BE2C (cell line): Measurements from ENCODE around the gene PAQR6.

Source experiments
- DNase-seq: peaks from one replicate; pipeline ENCODE4 v3.0.0-alpha.2; 2020
- H3K27me3 ChIP-seq: fragments of 250-450 bp; sonication (Bioruptor Pico); 2 replicates; pipeline ENCODE4 v1.5.1; 2020; ENCODE audit warnings: mild to moderate bottlenecking
- H3K36me3 ChIP-seq: fragments of 250-450 bp; sonication (Bioruptor Pico); 2 replicates; pipeline ENCODE4 v1.5.1; 2020; ENCODE audit warnings: mild to moderate bottlenecking
- H3K4me1 ChIP-seq: fragments of 250-450 bp; sonication (Bioruptor Pico); 2 replicates; pipeline ENCODE4 v1.5.1; 2020
- H3K4me3 ChIP-seq: 2 replicates; pipeline ENCODE4 v1.5.1; 2011; ENCODE audit warnings: low read depth, low read length
- H3K9me3 ChIP-seq: fragments of 250-450 bp; sonication (Bioruptor Pico); 2 replicates; pipeline ENCODE4 v1.5.1; 2020
- TF ChIP-seq, protein P1 (sequence below): IDR thresholded peaks from 2 replicates; pipeline ENCODE4 v1.5.1; 2012; ENCODE audit warnings: mild to moderate bottlenecking, low read depth, low read length

PAQR6 gene

GRCh38 chr1:156233426-156234127, 14.3 kb downstream of the PAQR6 start:
- TF ChIP-seq, protein P1, sequence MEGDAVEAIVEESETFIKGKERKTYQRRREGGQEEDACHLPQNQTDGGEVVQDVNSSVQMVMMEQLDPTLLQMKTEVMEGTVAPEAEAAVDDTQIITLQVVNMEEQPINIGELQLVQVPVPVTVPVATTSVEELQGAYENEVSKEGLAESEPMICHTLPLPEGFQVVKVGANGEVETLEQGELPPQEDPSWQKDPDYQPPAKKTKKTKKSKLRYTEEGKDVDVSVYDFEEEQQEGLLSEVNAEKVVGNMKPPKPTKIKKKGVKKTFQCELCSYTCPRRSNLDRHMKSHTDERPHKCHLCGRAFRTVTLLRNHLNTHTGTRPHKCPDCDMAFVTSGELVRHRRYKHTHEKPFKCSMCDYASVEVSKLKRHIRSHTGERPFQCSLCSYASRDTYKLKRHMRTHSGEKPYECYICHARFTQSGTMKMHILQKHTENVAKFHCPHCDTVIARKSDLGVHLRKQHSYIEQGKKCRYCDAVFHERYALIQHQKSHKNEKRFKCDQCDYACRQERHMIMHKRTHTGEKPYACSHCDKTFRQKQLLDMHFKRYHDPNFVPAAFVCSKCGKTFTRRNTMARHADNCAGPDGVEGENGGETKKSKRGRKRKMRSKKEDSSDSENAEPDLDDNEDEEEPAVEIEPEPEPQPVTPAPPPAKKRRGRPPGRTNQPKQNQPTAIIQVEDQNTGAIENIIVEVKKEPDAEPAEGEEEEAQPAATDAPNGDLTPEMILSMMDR: no peak
- no peak for DNase-seq
- H3K4me1 ChIP-seq: peaks cover 6% of the 10 kb centered on the region; the same call in 1 of the 2 replicates
- H3K27me3 ChIP-seq: no peaks in the 10 kb centered on the region
- H3K36me3 ChIP-seq: peaks cover 23% of the 10 kb centered on the region
- H3K4me3 ChIP-seq: no peak overlapping the region
- no peaks in the 10 kb centered on the region for H3K9me3 ChIP-seq

DNA sequence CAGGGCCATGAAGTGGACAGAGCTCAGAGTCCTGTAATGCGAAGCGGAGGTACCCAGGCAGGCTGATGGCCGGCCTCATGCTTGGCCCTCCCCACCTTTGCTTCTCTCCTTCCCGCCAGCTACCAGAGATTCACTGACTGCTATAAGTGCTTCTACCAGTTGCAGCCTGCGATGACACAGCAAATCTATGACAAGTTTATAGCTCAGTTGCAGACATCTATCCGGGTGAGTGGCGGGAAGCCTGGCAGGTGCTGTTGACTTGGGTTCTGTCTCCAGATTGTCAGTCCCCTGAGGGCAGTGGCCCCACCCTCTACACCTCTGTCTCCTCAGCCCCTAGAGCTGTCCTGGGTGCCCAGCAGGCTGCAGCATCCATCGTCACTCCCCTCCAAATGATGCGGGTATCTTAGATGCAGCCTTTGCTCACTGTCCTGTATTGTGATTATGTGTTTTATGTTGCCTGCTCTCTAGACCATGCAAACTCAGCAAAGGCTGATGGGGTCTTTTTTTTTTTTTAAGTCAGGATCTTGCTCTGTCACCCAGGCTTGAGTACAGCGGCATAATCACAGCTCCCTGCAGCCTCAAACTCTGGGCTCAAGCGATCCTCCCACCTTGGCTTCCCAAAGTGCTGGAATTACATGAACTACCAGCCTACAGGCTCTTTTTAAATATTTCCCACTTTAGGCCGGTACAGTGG, 15.5 kb downstream of the PAQR6 start:
- Histone ChIP-seq H3K9me3 (no peaks in the 10 kb centered on the region), H3K36me3 (peaks cover 20% of the 10 kb centered on the region), H3K4me3 (no peak overlapping the region), H3K27me3 (no peaks in the 10 kb centered on the region), H3K4me1 (peaks cover 6% of the 10 kb centered on the region; the same call in 1 of the 2 replicates)
- peak; percentile 55 for DNase-seq
- TF ChIP-seq, protein P1: no peak

DNA sequence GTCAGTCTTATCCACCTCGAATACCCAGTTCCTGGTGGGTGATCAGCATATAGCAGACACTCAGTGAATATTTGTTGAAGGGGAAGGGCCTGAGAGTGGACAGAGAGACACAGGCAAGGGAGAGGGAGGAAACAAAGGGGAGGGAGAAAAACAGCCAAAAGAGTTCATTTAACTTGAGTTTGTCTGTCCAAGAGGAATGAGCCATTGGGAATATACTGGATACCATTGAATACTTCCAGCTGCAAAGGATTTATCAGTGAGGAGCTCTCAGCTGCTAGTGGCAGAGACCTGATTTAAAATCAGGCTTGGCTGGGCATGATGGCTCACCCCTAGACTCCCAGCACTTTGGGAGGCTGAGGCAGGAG, 17.4 kb downstream of the PAQR6 start:
- Histone ChIP-seq H3K36me3 (peaks cover 4% of the 10 kb centered on the region; the same call in 1 of the 2 replicates), H3K4me1 (peaks cover 6% of the 10 kb centered on the region; the same call in 1 of the 2 replicates), H3K9me3 (no peaks in the 10 kb centered on the region), H3K27me3 (no peaks in the 10 kb centered on the region), H3K4me3 (no peak overlapping the region)
- no peak for DNase-seq
- TF ChIP-seq, protein P1: no peak

DNA sequence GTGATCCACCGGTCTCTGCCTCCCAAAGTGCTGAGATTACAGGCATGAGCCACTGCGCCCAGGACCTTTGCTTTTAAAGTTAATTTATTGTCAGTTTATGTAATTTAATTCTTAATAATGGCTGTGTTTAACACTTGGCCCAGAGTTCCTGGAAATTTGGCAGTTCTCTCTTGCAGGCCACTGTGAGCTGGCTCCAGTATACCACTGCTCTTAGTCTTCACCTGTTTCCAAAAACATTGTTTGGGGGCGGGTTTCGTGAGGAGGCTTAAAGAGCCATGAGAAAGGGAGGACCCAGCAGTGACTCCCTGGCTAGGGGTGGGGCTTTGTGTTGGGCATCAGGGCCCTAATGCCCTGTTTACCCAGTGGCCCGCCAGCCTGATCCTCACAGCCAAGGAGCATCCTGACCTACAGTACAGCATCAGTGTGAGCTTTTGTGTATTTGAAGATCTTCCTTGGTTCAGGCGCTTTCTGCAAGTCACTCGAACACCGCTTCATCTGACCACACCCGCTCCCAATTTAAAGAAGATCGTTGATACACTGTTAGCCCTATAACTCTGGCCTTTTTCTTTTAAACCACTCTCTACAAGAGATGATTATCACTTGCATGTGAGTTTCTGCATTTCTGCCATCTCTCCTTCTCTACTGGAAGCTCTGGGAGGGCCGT, 17.9 kb downstream of the PAQR6 start:
- no peaks in the 10 kb centered on the region for H3K9me3 ChIP-seq
- H3K36me3 ChIP-seq: peaks cover 4% of the 10 kb centered on the region; the same call in 1 of the 2 replicates
- no peak overlapping the region for H3K4me3 ChIP-seq
- no peaks in the 10 kb centered on the region for H3K27me3 ChIP-seq
- DNase-seq: no peak
- peaks cover 6% of the 10 kb centered on the region; the same call in 1 of the 2 replicates for H3K4me1 ChIP-seq
- TF ChIP-seq, protein P1: no peak

- Histone ChIP-seq H3K4me1 (peaks cover 6% of the 10 kb centered on the region; the same call in 1 of the 2 replicates), H3K36me3 (peaks cover 4% of the 10 kb centered on the region), H3K27me3 (no peaks in the 10 kb centered on the region), H3K9me3 (no peaks in the 10 kb centered on the region), H3K4me3 (no peak overlapping the region)
- TF ChIP-seq, protein P1: no peak
- DNase-seq: no peak
Observed at GRCh38 chr1:156228501-156228900, 19.4 kb downstream of the PAQR6 start.
